ENCODE data around the gene WDR86. TPM values are rescaled to one million over a fixed set of nuclear protein-coding genes. Genes with fewer than 3 reads are reported as not detected.

WDR86 gene
- total and polyA plus RNA-seq, 2 experiments from 2014 or later = 9.1 to 59.1 TPM

DNA sequence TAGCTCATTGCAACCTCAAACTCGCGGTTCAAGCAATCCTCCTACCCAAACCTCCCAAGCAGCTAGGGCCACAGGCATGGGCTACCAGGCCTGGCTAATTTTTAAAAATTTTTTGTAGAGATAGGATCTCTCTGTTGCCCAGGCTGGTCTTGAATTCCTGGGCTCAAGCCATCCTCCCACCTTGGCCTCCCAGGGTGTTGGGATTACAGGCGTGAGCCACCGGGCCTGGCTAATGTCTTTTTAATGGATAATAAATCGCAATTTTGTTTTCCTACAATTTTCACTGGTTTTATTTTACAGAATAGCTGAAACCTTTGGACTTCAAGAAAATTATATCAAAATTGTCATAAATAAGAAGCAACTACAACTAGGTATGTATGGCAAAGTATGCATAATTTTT lies 57.3 kb downstream of the WDR86 start:
- Histone ChIP-seq H3K4me3 (no peak overlapping the region), H3K79me2 (replicated peaks; ENCODE audit: insufficient read depth) (no peaks in the 10 kb centered on the region), H3K36me3 (ENCODE audit: insufficient read depth) (peaks cover 8% of the 10 kb centered on the region; the same call in 1 of the 2 replicates), H3F3A (replicated peaks; ENCODE audit: low read depth) (peaks cover 6% of the 10 kb centered on the region; the same call in 1 of the 2 replicates), H2AFZ (no peak overlapping the region), H3K4me1 (ENCODE audit: insufficient read depth) (no peaks in the 10 kb centered on the region), H3K4me2 (no peak overlapping the region), H3K27me3 (ENCODE audit: insufficient read depth) (no peaks in the 10 kb centered on the region), H4K20me1 (replicated peaks; ENCODE audit: insufficient read depth) (0 out of 2 replicates have a peak, but pooled peaks cover 8% of the 10 kb centered on the region), H3K27ac (ENCODE audit: low read depth) (no peak overlapping the region), H3K9me2 (ENCODE audit: insufficient read depth) (no peaks in the 10 kb centered on the region)
- ATAC-seq (no peak), DNase-seq (ENCODE audit: low spot score) (no peak)
- H3K4me1 Mint-ChIP-seq = peaks cover 5% of the 10 kb centered on the region; the same call in 2 of the 3 replicates
- H3K27ac Mint-ChIP-seq = no peak overlapping the region
- TF ChIP-seq POLR2AphosphoS5 (IDR thresholded peaks at IDR 0.05; ENCODE audit: low read depth) = no peak
- TF ChIP-seq, protein P1, sequence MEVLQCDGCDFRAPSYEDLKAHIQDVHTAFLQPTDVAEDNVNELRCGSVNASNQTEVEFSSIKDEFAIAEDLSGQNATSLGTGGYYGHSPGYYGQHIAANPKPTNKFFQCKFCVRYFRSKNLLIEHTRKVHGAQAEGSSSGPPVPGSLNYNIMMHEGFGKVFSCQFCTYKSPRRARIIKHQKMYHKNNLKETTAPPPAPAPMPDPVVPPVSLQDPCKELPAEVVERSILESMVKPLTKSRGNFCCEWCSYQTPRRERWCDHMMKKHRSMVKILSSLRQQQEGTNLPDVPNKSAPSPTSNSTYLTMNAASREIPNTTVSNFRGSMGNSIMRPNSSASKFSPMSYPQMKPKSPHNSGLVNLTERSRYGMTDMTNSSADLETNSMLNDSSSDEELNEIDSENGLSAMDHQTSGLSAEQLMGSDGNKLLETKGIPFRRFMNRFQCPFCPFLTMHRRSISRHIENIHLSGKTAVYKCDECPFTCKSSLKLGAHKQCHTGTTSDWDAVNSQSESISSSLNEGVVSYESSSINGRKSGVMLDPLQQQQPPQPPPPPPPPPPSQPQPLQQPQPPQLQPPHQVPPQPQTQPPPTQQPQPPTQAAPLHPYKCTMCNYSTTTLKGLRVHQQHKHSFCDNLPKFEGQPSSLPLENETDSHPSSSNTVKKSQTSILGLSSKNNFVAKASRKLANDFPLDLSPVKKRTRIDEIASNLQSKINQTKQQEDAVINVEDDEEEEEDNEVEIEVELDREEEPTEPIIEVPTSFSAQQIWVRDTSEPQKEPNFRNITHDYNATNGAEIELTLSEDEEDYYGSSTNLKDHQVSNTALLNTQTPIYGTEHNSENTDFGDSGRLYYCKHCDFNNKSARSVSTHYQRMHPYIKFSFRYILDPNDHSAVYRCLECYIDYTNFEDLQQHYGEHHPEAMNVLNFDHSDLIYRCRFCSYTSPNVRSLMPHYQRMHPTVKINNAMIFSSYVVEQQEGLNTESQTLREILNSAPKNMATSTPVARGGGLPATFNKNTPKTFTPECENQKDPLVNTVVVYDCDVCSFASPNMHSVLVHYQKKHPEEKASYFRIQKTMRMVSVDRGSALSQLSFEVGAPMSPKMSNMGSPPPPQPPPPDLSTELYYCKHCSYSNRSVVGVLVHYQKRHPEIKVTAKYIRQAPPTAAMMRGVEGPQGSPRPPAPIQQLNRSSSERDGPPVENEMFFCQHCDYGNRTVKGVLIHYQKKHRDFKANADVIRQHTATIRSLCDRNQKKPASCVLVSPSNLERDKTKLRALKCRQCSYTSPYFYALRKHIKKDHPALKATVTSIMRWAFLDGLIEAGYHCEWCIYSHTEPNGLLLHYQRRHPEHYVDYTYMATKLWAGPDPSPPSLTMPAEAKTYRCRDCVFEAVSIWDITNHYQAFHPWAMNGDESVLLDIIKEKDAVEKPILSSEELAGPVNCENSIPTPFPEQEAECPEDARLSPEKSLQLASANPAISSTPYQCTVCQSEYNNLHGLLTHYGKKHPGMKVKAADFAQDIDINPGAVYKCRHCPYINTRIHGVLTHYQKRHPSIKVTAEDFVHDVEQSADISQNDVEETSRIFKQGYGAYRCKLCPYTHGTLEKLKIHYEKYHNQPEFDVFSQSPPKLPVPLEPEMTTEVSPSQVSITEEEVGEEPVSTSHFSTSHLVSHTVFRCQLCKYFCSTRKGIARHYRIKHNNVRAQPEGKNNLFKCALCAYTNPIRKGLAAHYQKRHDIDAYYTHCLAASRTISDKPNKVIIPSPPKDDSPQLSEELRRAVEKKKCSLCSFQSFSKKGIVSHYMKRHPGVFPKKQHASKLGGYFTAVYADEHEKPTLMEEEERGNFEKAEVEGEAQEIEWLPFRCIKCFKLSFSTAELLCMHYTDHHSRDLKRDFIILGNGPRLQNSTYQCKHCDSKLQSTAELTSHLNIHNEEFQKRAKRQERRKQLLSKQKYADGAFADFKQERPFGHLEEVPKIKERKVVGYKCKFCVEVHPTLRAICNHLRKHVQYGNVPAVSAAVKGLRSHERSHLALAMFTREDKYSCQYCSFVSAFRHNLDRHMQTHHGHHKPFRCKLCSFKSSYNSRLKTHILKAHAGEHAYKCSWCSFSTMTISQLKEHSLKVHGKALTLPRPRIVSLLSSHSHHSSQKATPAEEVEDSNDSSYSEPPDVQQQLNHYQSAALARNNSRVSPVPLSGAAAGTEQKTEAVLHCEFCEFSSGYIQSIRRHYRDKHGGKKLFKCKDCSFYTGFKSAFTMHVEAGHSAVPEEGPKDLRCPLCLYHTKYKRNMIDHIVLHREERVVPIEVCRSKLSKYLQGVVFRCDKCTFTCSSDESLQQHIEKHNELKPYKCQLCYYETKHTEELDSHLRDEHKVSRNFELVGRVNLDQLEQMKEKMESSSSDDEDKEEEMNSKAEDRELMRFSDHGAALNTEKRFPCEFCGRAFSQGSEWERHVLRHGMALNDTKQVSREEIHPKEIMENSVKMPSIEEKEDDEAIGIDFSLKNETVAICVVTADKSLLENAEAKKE (CRISPR knock-in tag; IDR thresholded peaks at IDR 0.05) = no peak
- TF ChIP-seq, protein P2, sequence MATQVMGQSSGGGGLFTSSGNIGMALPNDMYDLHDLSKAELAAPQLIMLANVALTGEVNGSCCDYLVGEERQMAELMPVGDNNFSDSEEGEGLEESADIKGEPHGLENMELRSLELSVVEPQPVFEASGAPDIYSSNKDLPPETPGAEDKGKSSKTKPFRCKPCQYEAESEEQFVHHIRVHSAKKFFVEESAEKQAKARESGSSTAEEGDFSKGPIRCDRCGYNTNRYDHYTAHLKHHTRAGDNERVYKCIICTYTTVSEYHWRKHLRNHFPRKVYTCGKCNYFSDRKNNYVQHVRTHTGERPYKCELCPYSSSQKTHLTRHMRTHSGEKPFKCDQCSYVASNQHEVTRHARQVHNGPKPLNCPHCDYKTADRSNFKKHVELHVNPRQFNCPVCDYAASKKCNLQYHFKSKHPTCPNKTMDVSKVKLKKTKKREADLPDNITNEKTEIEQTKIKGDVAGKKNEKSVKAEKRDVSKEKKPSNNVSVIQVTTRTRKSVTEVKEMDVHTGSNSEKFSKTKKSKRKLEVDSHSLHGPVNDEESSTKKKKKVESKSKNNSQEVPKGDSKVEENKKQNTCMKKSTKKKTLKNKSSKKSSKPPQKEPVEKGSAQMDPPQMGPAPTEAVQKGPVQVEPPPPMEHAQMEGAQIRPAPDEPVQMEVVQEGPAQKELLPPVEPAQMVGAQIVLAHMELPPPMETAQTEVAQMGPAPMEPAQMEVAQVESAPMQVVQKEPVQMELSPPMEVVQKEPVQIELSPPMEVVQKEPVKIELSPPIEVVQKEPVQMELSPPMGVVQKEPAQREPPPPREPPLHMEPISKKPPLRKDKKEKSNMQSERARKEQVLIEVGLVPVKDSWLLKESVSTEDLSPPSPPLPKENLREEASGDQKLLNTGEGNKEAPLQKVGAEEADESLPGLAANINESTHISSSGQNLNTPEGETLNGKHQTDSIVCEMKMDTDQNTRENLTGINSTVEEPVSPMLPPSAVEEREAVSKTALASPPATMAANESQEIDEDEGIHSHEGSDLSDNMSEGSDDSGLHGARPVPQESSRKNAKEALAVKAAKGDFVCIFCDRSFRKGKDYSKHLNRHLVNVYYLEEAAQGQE (IDR thresholded peaks at IDR 0.05; ENCODE audit: unreplicated experiment) = no peak
- TF ChIP-seq NANOG (IDR thresholded peaks at IDR 0.05; ENCODE audit: borderline replicate concordance) = no peak
- TF ChIP-seq ZNF331 (CRISPR knock-in tag; IDR thresholded peaks at IDR 0.05; ENCODE audit: low read depth) = no peak
- TF ChIP-seq ZNF114 (CRISPR knock-in tag; IDR thresholded peaks at IDR 0.05) = no peak
- no peak for TF ChIP-seq EZH2 (IDR thresholded peaks at IDR 0.05; ENCODE audit: low read depth, unreplicated experiment)
- no peak for TF ChIP-seq STAT1 (IDR thresholded peaks at IDR 0.05; ENCODE audit: unreplicated experiment)
- no peak for TF ChIP-seq CREB1 (CRISPR knock-in tag; IDR thresholded peaks at IDR 0.05; ENCODE audit: low read depth)
- no peak for TF ChIP-seq JUNB (IDR thresholded peaks at IDR 0.05; ENCODE audit: unreplicated experiment)
- TF ChIP-seq, protein P3, sequence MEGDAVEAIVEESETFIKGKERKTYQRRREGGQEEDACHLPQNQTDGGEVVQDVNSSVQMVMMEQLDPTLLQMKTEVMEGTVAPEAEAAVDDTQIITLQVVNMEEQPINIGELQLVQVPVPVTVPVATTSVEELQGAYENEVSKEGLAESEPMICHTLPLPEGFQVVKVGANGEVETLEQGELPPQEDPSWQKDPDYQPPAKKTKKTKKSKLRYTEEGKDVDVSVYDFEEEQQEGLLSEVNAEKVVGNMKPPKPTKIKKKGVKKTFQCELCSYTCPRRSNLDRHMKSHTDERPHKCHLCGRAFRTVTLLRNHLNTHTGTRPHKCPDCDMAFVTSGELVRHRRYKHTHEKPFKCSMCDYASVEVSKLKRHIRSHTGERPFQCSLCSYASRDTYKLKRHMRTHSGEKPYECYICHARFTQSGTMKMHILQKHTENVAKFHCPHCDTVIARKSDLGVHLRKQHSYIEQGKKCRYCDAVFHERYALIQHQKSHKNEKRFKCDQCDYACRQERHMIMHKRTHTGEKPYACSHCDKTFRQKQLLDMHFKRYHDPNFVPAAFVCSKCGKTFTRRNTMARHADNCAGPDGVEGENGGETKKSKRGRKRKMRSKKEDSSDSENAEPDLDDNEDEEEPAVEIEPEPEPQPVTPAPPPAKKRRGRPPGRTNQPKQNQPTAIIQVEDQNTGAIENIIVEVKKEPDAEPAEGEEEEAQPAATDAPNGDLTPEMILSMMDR (conservative IDR thresholded peaks at IDR 0.05; ENCODE audit: low read depth in 2 of 2) = no peak
- TF ChIP-seq EZH2phosphoT487 (IDR thresholded peaks at IDR 0.05; ENCODE audit: unreplicated experiment) = no peak
- TF ChIP-seq, protein P4, sequence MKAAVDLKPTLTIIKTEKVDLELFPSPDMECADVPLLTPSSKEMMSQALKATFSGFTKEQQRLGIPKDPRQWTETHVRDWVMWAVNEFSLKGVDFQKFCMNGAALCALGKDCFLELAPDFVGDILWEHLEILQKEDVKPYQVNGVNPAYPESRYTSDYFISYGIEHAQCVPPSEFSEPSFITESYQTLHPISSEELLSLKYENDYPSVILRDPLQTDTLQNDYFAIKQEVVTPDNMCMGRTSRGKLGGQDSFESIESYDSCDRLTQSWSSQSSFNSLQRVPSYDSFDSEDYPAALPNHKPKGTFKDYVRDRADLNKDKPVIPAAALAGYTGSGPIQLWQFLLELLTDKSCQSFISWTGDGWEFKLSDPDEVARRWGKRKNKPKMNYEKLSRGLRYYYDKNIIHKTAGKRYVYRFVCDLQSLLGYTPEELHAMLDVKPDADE (IDR thresholded peaks at IDR 0.05) = no peak
- H3K9me3 Mint-ChIP-seq = no peaks in the 10 kb centered on the region
- peaks cover 5% of the 10 kb centered on the region for H3K27me3 Mint-ChIP-seq (ENCODE audit: insufficient read depth, low read depth, poor library complexity)
- H3K36me3 Mint-ChIP-seq (ENCODE audit: low read depth) = peaks cover 56% of the 10 kb centered on the region
- H3K4me3 Mint-ChIP-seq = no peak overlapping the region

All from GM23338 (cell line).